K562 (cell line): Measurements from ENCODE around the gene HRH4. TPM values are rescaled to one million over a fixed set of nuclear protein-coding genes. Genes with fewer than 3 reads are reported as not detected.

Experiments
- ATAC-seq: fragments of 200-7000 bp; cut with Tn5 transposase; 3 replicates; pipeline ENCODE4 v1.9.1; 2020; ENCODE audit warnings: moderate library complexity
- BruUV-seq: library from RNA; stranded (reverse); fragments of 400-500 nt; replicated peaks from 2 replicates; lab custom pipeline; 2021; lab: Mats Ljungman, UMichigan
- CTCF ChIA-PET: fragments of 300-600 bp; formaldehyde crosslinking; extraction: SDS; loops from one replicate; lab custom pipeline; 2021; ENCODE audit warnings: low intra/inter-chr PET ratio; lab: Yijun Ruan, JAX
- POLR2A ChIA-PET: fragments of 300-600, 350-650 bp; sonication (Branson Sonifier 250); formaldehyde crosslinking; extraction: SDS; loops from one replicate; lab custom pipeline; 2021; ENCODE audit warnings: antibody characterized with exemption, inconsistent platforms; lab: Yijun Ruan, JAX
- DNase-seq, 4 experiments: peaks; one replicate each; pipeline versions ENCODE4 v3.0.0 to v3.0.0-alpha.2; 2011 to 2018; ENCODE audit warnings: low spot score in 3 of 4, mixed read lengths in 3 of 4; ENCODE audit errors: extremely low read depth in 1 of 4
- FAIRE-seq: peaks from 2 replicates; lab custom pipeline; 2011; peaks lifted over from hg19 to GRCh38; lab: Jason Lieb, UNC
- H2AFZ ChIP-seq: 2 replicates; pipeline ENCODE4 v1.6.0; 2011; ENCODE audit warnings: low read depth, low read length, control low read depth, inconsistent platforms
- H3K27ac ChIP-seq: fragments of 200-600 bp; 3 replicates; pipeline ENCODE4 v1.8.0; 2011; ENCODE audit warnings: low read depth, mild to moderate bottlenecking, control low read depth, inconsistent platforms, low read length, moderate library complexity, mixed read lengths; ENCODE audit errors: extremely low read depth
- H3K27me3 ChIP-seq, 2 experiments: fragments of 300-600 bp in 1 of 2; 2 replicates in 1 of 2; 3 replicates in 1 of 2; pipeline versions ENCODE4 v1.6.0 to v1.8.0; 2011; ENCODE audit warnings: inconsistent platforms in 2 of 2, low read length in 2 of 2, mild to moderate bottlenecking in 1 of 2, mixed read lengths in 1 of 2, moderate library complexity in 1 of 2; ENCODE audit not compliant: control insufficient read depth in 2 of 2, insufficient read depth in 2 of 2
- H3K36me3 ChIP-seq: fragments of 300-600 bp; 3 replicates; pipeline ENCODE4 v1.8.0; 2011; ENCODE audit warnings: mild to moderate bottlenecking, low read length, inconsistent platforms; ENCODE audit not compliant: control insufficient read depth, insufficient read depth
- H3K4me1 ChIP-seq, 2 experiments: fragments of 200-600 bp in 1 of 2; replicated peaks in 1 of 2; 2 replicates in 1 of 2; 3 replicates in 1 of 2; pipeline versions ENCODE4 v1.5.1 to v1.8.0; 2011; ENCODE audit warnings: inconsistent platforms in 2 of 2, low read length in 2 of 2, mild to moderate bottlenecking in 1 of 2, mixed read lengths in 1 of 2, moderate library complexity in 1 of 2; ENCODE audit not compliant: control insufficient read depth in 2 of 2, insufficient read depth in 2 of 2
- H3K4me2 ChIP-seq: 2 replicates; pipeline ENCODE4 v1.6.1; 2011; ENCODE audit warnings: low read length, control low read depth, inconsistent platforms, mixed read lengths; ENCODE audit not compliant: insufficient read depth
- H3K4me3 ChIP-seq: fragments of 200-600 bp; sonication (generic), shearing (Covaris generic); 2 replicates; pipeline ENCODE4 v1.5.1; 2016; ENCODE audit warnings: control low read depth, inconsistent platforms
- H3K79me2 ChIP-seq: fragments of 200-600 bp; 3 replicates; pipeline ENCODE4 v1.8.0; 2011; ENCODE audit warnings: low read length, inconsistent platforms; ENCODE audit not compliant: control insufficient read depth, insufficient read depth
- H3K9ac ChIP-seq, 2 experiments: 2 replicates each; pipeline versions ENCODE4 v1.6.0 to v1.6.1; 2011; ENCODE audit warnings: low read depth in 2 of 2, low read length in 2 of 2, control low read depth in 1 of 2, inconsistent platforms in 1 of 2, mild to moderate bottlenecking in 1 of 2, mixed read lengths in 1 of 2; ENCODE audit not compliant: insufficient read depth in 1 of 2
- H3K9me1 ChIP-seq: one replicate; pipeline ENCODE4 v1.6.0; 2011; ENCODE audit warnings: inconsistent platforms, mild to moderate bottlenecking, low read length, moderate library complexity; ENCODE audit not compliant: control insufficient read depth, insufficient read depth
- H3K9me3 ChIP-seq: replicated peaks from 2 replicates; pipeline ENCODE4 v1.5.1; 2011; ENCODE audit warnings: low read depth, low read length, inconsistent platforms; ENCODE audit not compliant: control insufficient read depth, insufficient read depth
- H4K20me1 ChIP-seq: replicated peaks from 2 replicates; pipeline ENCODE4 v1.6.1; 2011; ENCODE audit warnings: low read length, inconsistent platforms, mixed read lengths; ENCODE audit not compliant: control insufficient read depth, insufficient read depth
- CBX8 ChIP-seq: fragments of 200-600 bp; sonication (generic); IDR thresholded peaks from 2 replicates; pipeline ENCODE4 v1.6.1; 2012; ENCODE audit warnings: borderline replicate concordance, mixed run types, low read depth, mild to moderate bottlenecking, moderate library complexity, mixed read lengths, low read length, control low read depth, inconsistent platforms; ENCODE audit not compliant: poor library complexity, severe bottlenecking; ENCODE audit errors: extremely low read depth
- ELF2 ChIP-seq: fragments of 250-450 bp; sonication (Bioruptor Pico); IDR thresholded peaks from 2 replicates; pipeline ENCODE4 v1.5.0; 2021; ENCODE audit warnings: mild to moderate bottlenecking
- FOSL1 ChIP-seq: fragments of 200-800 bp; sonication (Bioruptor generic); conservative IDR thresholded peaks from 2 replicates; pipeline ENCODE4 v1.6.1; 2016; ENCODE audit warnings: missing genetic modification characterization, missing compliant biosample characterization
- MCM2 ChIP-seq: fragments of 450-650 bp; IDR thresholded peaks from 2 replicates; pipeline ENCODE4 v1.6.1; 2017; ENCODE audit warnings: low read depth, mild to moderate bottlenecking
- MYC ChIP-seq, 2 experiments: fragments of 250-450 bp in 1 of 2; sonication (Bioruptor Pico) in 1 of 2; IDR thresholded peaks; 2 replicates each; pipeline versions ENCODE4 v1.5.1 to v1.6.1; 2012 to 2021; ENCODE audit warnings: low read depth in 2 of 2, borderline replicate concordance in 1 of 2, improper control_type of control experiment in 1 of 2, low read length in 1 of 2, mild to moderate bottlenecking in 1 of 2, moderate library complexity in 1 of 2
- NEUROD1 ChIP-seq: fragments of 150-350 bp; IDR thresholded peaks from 2 replicates; pipeline ENCODE4 v1.6.1; 2014; ENCODE audit warnings: borderline replicate concordance, low read length, low read depth; ENCODE audit not compliant: partially characterized antibody
- NR2F6 ChIP-seq: fragments of 450-650 bp; formaldehyde crosslinking; IDR thresholded peaks from 2 replicates; pipeline ENCODE4 v1.4.0; 2020; ENCODE audit warnings: mild to moderate bottlenecking
- NR4A1 ChIP-seq, 2 experiments: fragments of 250-450 bp in 1 of 2; fragments of 450-650 bp in 1 of 2; sonication (Bioruptor Pico) in 1 of 2; IDR thresholded peaks; 2 replicates each; pipeline versions ENCODE4 v1.4.0 to v1.6.1; 2016 to 2020; ENCODE audit warnings: mild to moderate bottlenecking in 2 of 2, missing compliant biosample characterization in 1 of 2, missing genetic modification characterization in 1 of 2, moderate library complexity in 1 of 2
- PTBP1 ChIP-seq: fragments of 200-400 bp; formaldehyde crosslinking; IDR thresholded peaks from 2 replicates; pipeline ENCODE4 v1.6.1; 2017; ENCODE audit warnings: low read depth, low read length
- TEAD4 ChIP-seq, 2 experiments: sonication (generic) in 1 of 2; formaldehyde crosslinking in 1 of 2; IDR thresholded peaks; 2 replicates each; pipeline versions ENCODE4 v1.6.1 to v1.8.0; 2012 to 2022; ENCODE audit warnings: borderline replicate concordance in 1 of 2, inconsistent platforms in 1 of 2, low read length in 1 of 2, mild to moderate bottlenecking in 1 of 2, missing genetic modification reagents in 1 of 2
- ZNF764 ChIP-seq: fragments of 250-450 bp; sonication (Bioruptor Pico); IDR thresholded peaks from 2 replicates; pipeline ENCODE4 v1.4.0; 2020; ENCODE audit warnings: low read depth, mild to moderate bottlenecking, moderate library complexity
- ZNF778 ChIP-seq: fragments of 450-650 bp; formaldehyde crosslinking; IDR thresholded peaks from 2 replicates; pipeline ENCODE4 v1.4.0; 2020; ENCODE audit warnings: mild to moderate bottlenecking, moderate library complexity
- WGBS: fragments of 100-300 bp; shearing (Covaris generic); methylation state at CpG from one replicate; pipeline ENCODE4 v1.1.6; 2016; ENCODE audit warnings: low coverage, mixed read lengths; ENCODE audit not compliant: insufficient coverage; ENCODE audit errors: missing lambda C conversion rate; 5-methylcytosine and 5-hydroxymethylcytosine counted together
- in situ Hi-C: fragments of 300-500 bp; cut with MboI; formaldehyde crosslinking; loops from 4 replicates; pipeline ENCODE4 v1.15.0; 2018; ENCODE audit warnings: inconsistent platforms, mixed read lengths
- intact Hi-C: fragments of 100-400 bp; cut with micrococcal nuclease; formaldehyde crosslinking; loops from 2 replicates; pipeline ENCODE4 v1.14.2; 2022
- polyA plus RNA-seq, 8 experiments: library from polyadenylated mRNA; depleted of rRNA in 4 of 8; stranded (reverse) in 5 of 8; unstranded in 3 of 8; fragments of >200 nt; fragmentation: Nextera tagmentation in 2 of 8; fragmentation: Illumina TruSeq in 1 of 8; extraction: Ambion mirVana in 2 of 8; extraction: Trizol in 1 of 8; gene quantifications; 2 replicates each; pipeline versions ENCODE4 v1.2.1 to v1.2.3, GENCODE V29; 2011 to 2014; ENCODE audit warnings: inconsistent platforms in 1 of 8, missing spikeins in 1 of 8
- total RNA-seq, 7 experiments: library from RNA; depleted of rRNA in 6 of 7; stranded (reverse); fragments of >200 nt in 6 of 7; fragmentation: Illumina TruSeq in 2 of 7; extraction: Trizol in 2 of 7; gene quantifications; 2 replicates each; pipeline versions ENCODE4 v1.2.1 to v1.2.3, GENCODE V29; 2011 to 2021; ENCODE audit warnings: low replicate concordance in 1 of 7
- TF ChIP-seq, protein P1 (sequence below): fragments of 250-450 bp; sonication (Bioruptor Pico); IDR thresholded peaks from 2 replicates; pipeline ENCODE4 v1.8.0; 2021; ENCODE audit warnings: mild to moderate bottlenecking, moderate library complexity

The HRH4 gene
- total and polyA plus RNA-seq, 9 of the 15 experiments (the other 6 are each of a cell fraction or from before 2014, with no cell fraction given), result not detected

GRCh38 chr18:24417480-24417879, 43.0 kb upstream of the HRH4 start:
- no peak for ATAC-seq
- H3K27me3 ChIP-seq, result peaks cover 16 to 18% of the 10 kb centered on the region in 2 experiments; a peak in 3 of 5 replicates
- no peaks in the 10 kb centered on the region for H4K20me1 ChIP-seq
- FAIRE-seq, result no peak
- H3K9me1 ChIP-seq, result no peaks in the 10 kb centered on the region
- TF ChIP-seq CBX8 (no peak), NR2F6 (CRISPR knock-in tag) (no peak), ZNF778 (CRISPR knock-in tag) (no peak), ZNF764 (CRISPR knock-in tag) (no peak)
- TF ChIP-seq, all 486 proteins: peak for 0
- Histone ChIP-seq H3K4me3 (no peak overlapping the region), H3K9me3 (no peaks in the 10 kb centered on the region), H3K4me2 (no peak overlapping the region), H3K27ac (no peak overlapping the region), H3K36me3 (no peaks in the 10 kb centered on the region), H3K79me2 (no peaks in the 10 kb centered on the region), H3K9ac (no peak overlapping the region), H3K4me1 (no peaks in the 10 kb centered on the region), H2AFZ (no peak overlapping the region)
- in situ Hi-C loops (no loop called here), intact Hi-C loops (no loop called here)
- CTCF ChIA-PET, result no interaction called here
- POLR2A ChIA-PET, result no interaction called here
- 3% methylated on average over 3 of the region's 3 CpGs for WGBS
- no peak for DNase-seq
- no TSS peak for BruUV-seq

DNA sequence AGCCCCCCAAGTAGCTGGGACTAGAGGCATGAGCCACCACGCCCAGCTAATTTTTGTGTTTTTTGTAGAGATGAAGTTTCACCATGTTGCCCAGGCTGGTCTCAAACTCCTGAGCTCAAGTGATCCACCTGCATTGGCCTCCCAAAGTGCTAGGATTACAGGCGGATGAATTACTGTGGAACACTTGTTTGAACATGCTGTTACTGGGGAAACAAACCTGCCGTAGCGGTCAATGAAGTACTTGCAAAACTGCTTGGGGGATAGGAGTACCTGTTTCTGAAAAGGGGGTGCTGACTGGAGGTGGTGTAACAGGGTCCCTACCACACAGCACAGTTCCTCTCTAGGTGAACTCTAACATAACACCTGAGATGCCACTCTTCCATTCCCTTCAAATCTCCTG, 39.9 kb upstream of the HRH4 start:
- intact Hi-C loops, result loop anchor here (10.0 kb wide), 1 partner anchor 64 kb away; no protein-coding TSS in a partner anchor
- H3K4me3 ChIP-seq, result no peak overlapping the region
- no peak overlapping the region for H3K27ac ChIP-seq
- H3K9ac ChIP-seq, result no peak overlapping the region
- BruUV-seq, result no TSS peak
- FAIRE-seq (no peak), ATAC-seq (no peak), DNase-seq (no peak)
- POLR2A ChIA-PET, result no interaction called here
- WGBS, result 0% methylated on average over 4 of the region's 4 CpGs
- no peak overlapping the region for H2AFZ ChIP-seq
- CTCF ChIA-PET, result no interaction called here
- H3K9me1 ChIP-seq, result no peaks in the 10 kb centered on the region
- peaks cover 16 to 18% of the 10 kb centered on the region in 2 experiments; a peak in 4 of 5 replicates for H3K27me3 ChIP-seq
- no peaks in the 10 kb centered on the region for H3K9me3 ChIP-seq
- in situ Hi-C loops, result no loop called here
- H3K79me2 ChIP-seq, result no peaks in the 10 kb centered on the region
- H4K20me1 ChIP-seq, result no peaks in the 10 kb centered on the region
- H3K36me3 ChIP-seq, result no peaks in the 10 kb centered on the region
- H3K4me1 ChIP-seq, result no peaks in the 10 kb centered on the region
- H3K4me2 ChIP-seq, result no peak overlapping the region
- TF ChIP-seq PTBP1 (no peak), ELF2 (CRISPR knock-in tag) (no peak), NR4A1 (CRISPR knock-in tag; IDR thresholded peaks at IDR 0.05) (no peak), NR4A1 (tag; IDR thresholded peaks at IDR 0.05) (no peak), NEUROD1 (no peak), FOSL1 (tag) (no peak), MYC (IDR thresholded peaks at IDR 0.05; ENCODE audit: low read depth, low read length) (no peak), MYC (CRISPR knock-in tag; IDR thresholded peaks at IDR 0.05; ENCODE audit: borderline replicate concordance, low read depth) (no peak), MCM2 (no peak), TEAD4 (IDR thresholded peaks at IDR 0.05; ENCODE audit: low read length) (no peak), TEAD4 (CRISPR knock-in tag; IDR thresholded peaks at IDR 0.05; ENCODE audit: borderline replicate concordance) (no peak)
- TF ChIP-seq, protein P1, sequence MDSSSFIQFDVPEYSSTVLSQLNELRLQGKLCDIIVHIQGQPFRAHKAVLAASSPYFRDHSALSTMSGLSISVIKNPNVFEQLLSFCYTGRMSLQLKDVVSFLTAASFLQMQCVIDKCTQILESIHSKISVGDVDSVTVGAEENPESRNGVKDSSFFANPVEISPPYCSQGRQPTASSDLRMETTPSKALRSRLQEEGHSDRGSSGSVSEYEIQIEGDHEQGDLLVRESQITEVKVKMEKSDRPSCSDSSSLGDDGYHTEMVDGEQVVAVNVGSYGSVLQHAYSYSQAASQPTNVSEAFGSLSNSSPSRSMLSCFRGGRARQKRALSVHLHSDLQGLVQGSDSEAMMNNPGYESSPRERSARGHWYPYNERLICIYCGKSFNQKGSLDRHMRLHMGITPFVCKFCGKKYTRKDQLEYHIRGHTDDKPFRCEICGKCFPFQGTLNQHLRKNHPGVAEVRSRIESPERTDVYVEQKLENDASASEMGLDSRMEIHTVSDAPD, result no peak
